Body of pancreas (tissue), 4 donors: Measurements from ENCODE around the gene GALNT3.

Experiments used
- POLR2A ChIP-seq, 3 donors: fragments of 450-650 bp; IDR thresholded peaks; one replicate each; pipeline ENCODE4 v1.6.1; 2016; ENCODE audit warnings: antibody characterized with exemption in 3 of 3, mild to moderate bottlenecking in 2 of 3
- TF ChIP-seq, protein P1 (sequence below), 7 experiments: fragments of 450-650 bp in 4 of 7; fragments of 200-600 bp in 3 of 7; sonication (generic) in 3 of 7; IDR thresholded peaks; one replicate each; pipeline ENCODE4 v1.5.1; 2016 to 2019; ENCODE audit warnings: antibody characterized with exemption in 7 of 7

GRCh38 chr2:165773684-165774083 is 20.4 kb downstream of the GALNT3 start:
- TF ChIP-seq, protein P1, sequence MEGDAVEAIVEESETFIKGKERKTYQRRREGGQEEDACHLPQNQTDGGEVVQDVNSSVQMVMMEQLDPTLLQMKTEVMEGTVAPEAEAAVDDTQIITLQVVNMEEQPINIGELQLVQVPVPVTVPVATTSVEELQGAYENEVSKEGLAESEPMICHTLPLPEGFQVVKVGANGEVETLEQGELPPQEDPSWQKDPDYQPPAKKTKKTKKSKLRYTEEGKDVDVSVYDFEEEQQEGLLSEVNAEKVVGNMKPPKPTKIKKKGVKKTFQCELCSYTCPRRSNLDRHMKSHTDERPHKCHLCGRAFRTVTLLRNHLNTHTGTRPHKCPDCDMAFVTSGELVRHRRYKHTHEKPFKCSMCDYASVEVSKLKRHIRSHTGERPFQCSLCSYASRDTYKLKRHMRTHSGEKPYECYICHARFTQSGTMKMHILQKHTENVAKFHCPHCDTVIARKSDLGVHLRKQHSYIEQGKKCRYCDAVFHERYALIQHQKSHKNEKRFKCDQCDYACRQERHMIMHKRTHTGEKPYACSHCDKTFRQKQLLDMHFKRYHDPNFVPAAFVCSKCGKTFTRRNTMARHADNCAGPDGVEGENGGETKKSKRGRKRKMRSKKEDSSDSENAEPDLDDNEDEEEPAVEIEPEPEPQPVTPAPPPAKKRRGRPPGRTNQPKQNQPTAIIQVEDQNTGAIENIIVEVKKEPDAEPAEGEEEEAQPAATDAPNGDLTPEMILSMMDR (IDR thresholded peaks at IDR 0.05): no peak
- TF ChIP-seq POLR2A (IDR thresholded peaks at IDR 0.05): no peak
